Natural killer cell (primary cell): ENCODE results near the gene CHAD. TPM values are rescaled to one million over a fixed set of nuclear protein-coding genes. Genes with fewer than 3 reads are reported as not detected.

Experiments used
- ATAC-seq, 3 donors: fragments of 150-1000 bp in 2 of 3; fragments of 200-7000 bp in 1 of 3; cut with Tn5 transposase; 1 replicate in 1 of 3; 2 replicates in 2 of 3; pipeline ENCODE4 v1.10.0; 2021; ENCODE audit warnings: mild to moderate bottlenecking in 2 of 3, moderate library complexity in 2 of 3
- DNase-seq, 2 donors: peaks; one replicate each; pipeline versions ENCODE4 v3.0.0 to v3.0.0-alpha.2; 2013 to 2021; ENCODE audit warnings: mixed read lengths in 1 of 2
- H3K27ac ChIP-seq: one replicate; pipeline ENCODE4 v1.5.1; 2013; ENCODE audit warnings: mild to moderate bottlenecking, low read length
- H3K27me3 ChIP-seq: one replicate; pipeline ENCODE4 v1.6.1; 2013; ENCODE audit warnings: low read length; ENCODE audit not compliant: control insufficient read depth, insufficient read depth
- H3K36me3 ChIP-seq: one replicate; pipeline ENCODE4 v1.6.1; 2013; ENCODE audit warnings: low read length; ENCODE audit not compliant: control insufficient read depth, insufficient read depth
- H3K4me1 ChIP-seq: one replicate; pipeline ENCODE4 v1.6.1; 2013; ENCODE audit warnings: low read length; ENCODE audit not compliant: control insufficient read depth, insufficient read depth
- H3K4me3 ChIP-seq: one replicate; pipeline ENCODE4 v1.5.1; 2013; ENCODE audit warnings: low read length
- H3K9me3 ChIP-seq: one replicate; pipeline ENCODE4 v1.6.1; 2013; ENCODE audit warnings: low read length; ENCODE audit not compliant: control insufficient read depth, insufficient read depth
- H3K27ac Mint-ChIP-seq, 2 donors: one replicate each; pipeline ENCODE4 v1.8.0; 2022; ENCODE audit warnings: mild to moderate bottlenecking in 2 of 2, mixed read lengths in 2 of 2, moderate library complexity in 1 of 2
- H3K27me3 Mint-ChIP-seq, 2 donors: one replicate each; pipeline ENCODE4 v1.8.0; 2022; ENCODE audit warnings: low read depth in 2 of 2, mixed read lengths in 2 of 2
- H3K36me3 Mint-ChIP-seq: one replicate; pipeline ENCODE4 v1.8.0; 2022; ENCODE audit warnings: mixed read lengths
- H3K4me1 Mint-ChIP-seq, 2 donors: one replicate each; pipeline ENCODE4 v1.8.0; 2022; ENCODE audit warnings: mixed read lengths in 2 of 2
- H3K4me3 Mint-ChIP-seq: one replicate; pipeline ENCODE4 v1.8.0; 2022; ENCODE audit warnings: mild to moderate bottlenecking, moderate library complexity, mixed read lengths
- H3K9me3 Mint-ChIP-seq, 2 donors: one replicate each; pipeline ENCODE4 v1.8.0; 2022; ENCODE audit warnings: mixed read lengths in 2 of 2
- WGBS: methylation state at CpG from one replicate; pipeline ENCODE4 v1.1.7; 2013; ENCODE audit warnings: missing lambda C conversion rate; ENCODE audit not compliant: insufficient coverage; 5-methylcytosine and 5-hydroxymethylcytosine counted together
- intact Hi-C: fragments of 100-400 bp; cut with micrococcal nuclease; formaldehyde crosslinking; loops from one replicate; pipeline ENCODE4 v1.14.2; 2022
- total RNA-seq, 4 donors: library from RNA; stranded (reverse); fragments of 120-200 nt in 1 of 4; gene quantifications; one replicate each; pipeline versions ENCODE4 v1.2.3 to v1.2.4, GENCODE V29; 2013 to 2022
- TF ChIP-seq, protein P1 (sequence below): fragments of 200-600 bp; IDR thresholded peaks from one replicate; pipeline ENCODE4 v1.8.0; 2022; ENCODE audit warnings: antibody characterized with exemption

The CHAD gene
- total RNA-seq, 3 donors from 2014 or later (not counting 1 experiment from before 2014, with no cell fraction given), result 0.60 TPM; not detected in 2

DNA sequence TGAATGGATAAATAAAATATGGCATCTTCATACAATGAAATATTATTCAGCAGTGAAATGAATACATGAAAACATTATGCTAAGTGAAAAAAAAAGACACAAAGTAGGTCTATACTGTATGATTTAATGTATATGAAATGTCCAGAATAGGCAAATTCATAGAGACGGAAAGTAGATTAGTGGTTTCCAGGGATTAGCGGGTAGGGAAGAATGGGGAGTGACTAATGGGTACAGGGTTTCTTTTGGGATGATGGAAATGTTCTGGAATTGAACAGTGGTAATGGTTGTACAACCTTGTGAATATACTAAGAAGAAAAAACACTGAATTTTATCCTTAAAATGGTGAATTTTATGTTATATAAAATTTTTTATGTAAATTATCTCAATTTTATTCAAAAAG, 31.0 kb upstream of the CHAD start:
- ATAC-seq (no peak), DNase-seq (no peak)
- H3K4me1 ChIP-seq, result no peaks in the 10 kb centered on the region
- H3K36me3 Mint-ChIP-seq, result no peaks in the 10 kb centered on the region
- H3K9me3 Mint-ChIP-seq, result no peaks in the 10 kb centered on the region
- H3K27ac Mint-ChIP-seq, result no peak overlapping the region
- peaks cover 0 to 8% of the 10 kb centered on the region in 2 donors for H3K27me3 Mint-ChIP-seq
- intact Hi-C loops, result no loop called here
- H3K36me3 ChIP-seq, result no peaks in the 10 kb centered on the region
- no peak overlapping the region for H3K4me3 ChIP-seq
- WGBS, result 93% methylated on average over 2 of the region's 2 CpGs
- no peaks in the 10 kb centered on the region for H3K27me3 ChIP-seq
- TF ChIP-seq, protein P1, sequence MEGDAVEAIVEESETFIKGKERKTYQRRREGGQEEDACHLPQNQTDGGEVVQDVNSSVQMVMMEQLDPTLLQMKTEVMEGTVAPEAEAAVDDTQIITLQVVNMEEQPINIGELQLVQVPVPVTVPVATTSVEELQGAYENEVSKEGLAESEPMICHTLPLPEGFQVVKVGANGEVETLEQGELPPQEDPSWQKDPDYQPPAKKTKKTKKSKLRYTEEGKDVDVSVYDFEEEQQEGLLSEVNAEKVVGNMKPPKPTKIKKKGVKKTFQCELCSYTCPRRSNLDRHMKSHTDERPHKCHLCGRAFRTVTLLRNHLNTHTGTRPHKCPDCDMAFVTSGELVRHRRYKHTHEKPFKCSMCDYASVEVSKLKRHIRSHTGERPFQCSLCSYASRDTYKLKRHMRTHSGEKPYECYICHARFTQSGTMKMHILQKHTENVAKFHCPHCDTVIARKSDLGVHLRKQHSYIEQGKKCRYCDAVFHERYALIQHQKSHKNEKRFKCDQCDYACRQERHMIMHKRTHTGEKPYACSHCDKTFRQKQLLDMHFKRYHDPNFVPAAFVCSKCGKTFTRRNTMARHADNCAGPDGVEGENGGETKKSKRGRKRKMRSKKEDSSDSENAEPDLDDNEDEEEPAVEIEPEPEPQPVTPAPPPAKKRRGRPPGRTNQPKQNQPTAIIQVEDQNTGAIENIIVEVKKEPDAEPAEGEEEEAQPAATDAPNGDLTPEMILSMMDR, result no peak
- H3K4me1 Mint-ChIP-seq, result peaks cover 0 to 4% of the 10 kb centered on the region in 2 donors
- no peaks in the 10 kb centered on the region for H3K9me3 ChIP-seq
- H3K4me3 Mint-ChIP-seq, result no peak overlapping the region
- no peak overlapping the region for H3K27ac ChIP-seq

DNA sequence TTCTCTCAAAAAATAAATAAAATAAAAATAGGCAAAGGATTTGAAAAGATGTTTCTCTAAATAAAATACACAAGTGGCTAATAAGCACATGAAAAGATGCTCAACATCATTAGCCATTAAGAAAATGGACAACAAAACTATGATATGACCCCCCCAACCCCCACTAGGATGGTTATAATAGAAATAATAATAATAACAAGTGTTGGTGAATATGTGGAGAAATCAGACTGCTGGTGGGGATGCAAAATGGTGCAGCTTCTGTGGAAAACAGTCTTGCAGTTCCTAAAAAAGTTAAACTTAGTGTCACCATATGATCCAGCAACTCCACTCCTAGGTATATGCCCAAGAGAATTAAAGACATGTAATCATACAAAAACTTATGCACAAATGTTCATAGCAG, 30.6 kb upstream of the CHAD start:
- Mint-ChIP-seq H3K4me1 (peaks cover 0 to 4% of the 10 kb centered on the region in 2 donors), H3K36me3 (no peaks in the 10 kb centered on the region), H3K27ac (no peak overlapping the region), H3K27me3 (peaks cover 0 to 8% of the 10 kb centered on the region in 2 donors), H3K4me3 (no peak overlapping the region), H3K9me3 (no peaks in the 10 kb centered on the region)
- no peaks in the 10 kb centered on the region for H3K36me3 ChIP-seq
- H3K4me1 ChIP-seq, result no peaks in the 10 kb centered on the region
- no peak overlapping the region for H3K4me3 ChIP-seq
- DNase-seq (no peak), ATAC-seq (no peak)
- no peak overlapping the region for H3K27ac ChIP-seq
- intact Hi-C loops, result no loop called here
- no peaks in the 10 kb centered on the region for H3K27me3 ChIP-seq
- TF ChIP-seq, protein P1, result no peak
- H3K9me3 ChIP-seq, result no peaks in the 10 kb centered on the region

DNA sequence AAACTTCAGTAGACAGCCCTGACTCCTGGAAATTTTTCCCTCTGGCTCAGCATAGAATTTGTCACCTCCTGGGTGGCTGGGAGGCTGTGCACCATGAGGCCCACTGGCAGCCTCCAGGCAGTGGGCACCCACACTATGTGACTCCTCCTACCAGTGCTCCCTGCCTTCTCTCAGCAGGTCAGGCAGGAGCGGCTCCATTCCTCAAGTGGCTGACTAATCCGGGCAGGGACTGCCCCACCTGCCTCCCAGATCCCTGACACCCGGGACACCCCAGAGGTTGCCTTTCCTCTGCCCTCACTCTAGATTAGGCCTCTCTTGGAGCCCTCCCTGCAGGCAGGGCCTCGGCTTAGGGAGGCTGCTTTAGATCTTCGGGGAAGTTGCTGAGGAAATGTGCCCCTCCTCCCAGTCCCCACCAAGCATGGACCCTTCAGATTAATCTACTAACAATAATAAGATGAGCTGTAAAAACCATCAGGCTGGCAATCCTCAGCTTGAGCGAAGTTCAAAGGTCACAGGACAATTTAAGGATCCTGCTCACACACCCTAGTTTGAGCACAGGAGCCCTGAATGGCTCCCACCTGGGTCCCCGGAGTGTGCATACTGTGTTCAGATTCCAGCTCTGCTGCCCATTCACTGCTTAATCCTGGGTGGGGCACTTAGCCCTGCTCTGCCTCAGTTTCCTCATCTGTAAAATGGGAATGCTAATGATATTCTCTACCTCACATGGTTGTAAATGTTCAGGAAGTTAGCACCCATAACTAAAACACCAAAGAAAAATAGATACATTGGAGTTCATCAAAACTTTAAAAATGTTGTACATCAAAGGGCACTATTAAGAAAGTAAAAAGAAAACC, 29.6 kb upstream of the CHAD start:
- H3K27ac ChIP-seq, result no peak overlapping the region
- 74% methylated on average over 7 of the region's 7 CpGs for WGBS
- no peaks in the 10 kb centered on the region for H3K4me1 ChIP-seq
- H3K36me3 ChIP-seq, result no peaks in the 10 kb centered on the region
- DNase-seq, result no peak
- H3K27me3 ChIP-seq, result no peaks in the 10 kb centered on the region
- Mint-ChIP-seq H3K27me3 (peaks cover 0 to 2% of the 10 kb centered on the region in 2 donors), H3K4me3 (no peak overlapping the region), H3K27ac (no peak overlapping the region), H3K4me1 (no peaks in the 10 kb centered on the region), H3K9me3 (no peaks in the 10 kb centered on the region), H3K36me3 (no peaks in the 10 kb centered on the region)
- H3K9me3 ChIP-seq, result no peaks in the 10 kb centered on the region
- intact Hi-C loops, result no loop called here
- no peak overlapping the region for H3K4me3 ChIP-seq
- TF ChIP-seq, protein P1, result no peak
- ATAC-seq, result no peak

DNA sequence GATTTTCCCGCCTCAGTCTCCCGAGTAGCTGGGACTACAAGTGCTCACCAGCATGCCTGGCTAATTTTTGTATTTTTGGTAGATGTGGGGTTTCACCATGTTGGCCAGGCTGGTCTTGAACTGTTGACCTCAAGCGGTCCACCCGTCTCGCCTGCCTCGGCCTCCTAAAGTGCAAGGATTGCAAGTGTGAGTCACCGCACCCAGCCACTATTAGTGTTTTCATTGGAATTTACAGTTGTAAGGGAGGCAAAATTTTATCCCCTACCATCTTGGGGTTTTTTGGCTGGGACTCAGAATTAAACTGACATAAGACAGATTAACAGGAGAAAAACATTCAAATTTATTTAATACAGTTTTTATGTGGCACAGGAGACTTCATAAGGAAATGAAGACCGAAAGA, 27.2 kb upstream of the CHAD start:
- Histone ChIP-seq H3K27ac (no peak overlapping the region), H3K36me3 (no peaks in the 10 kb centered on the region), H3K27me3 (no peaks in the 10 kb centered on the region), H3K4me3 (no peak overlapping the region), H3K4me1 (no peaks in the 10 kb centered on the region), H3K9me3 (no peaks in the 10 kb centered on the region)
- DNase-seq, result no peak
- Mint-ChIP-seq H3K27ac (no peak overlapping the region), H3K4me3 (no peak overlapping the region), H3K27me3 (peaks cover 0 to 2% of the 10 kb centered on the region in 2 donors), H3K9me3 (no peaks in the 10 kb centered on the region), H3K36me3 (no peaks in the 10 kb centered on the region), H3K4me1 (no peaks in the 10 kb centered on the region)
- no peak for ATAC-seq
- TF ChIP-seq, protein P1, result no peak
- intact Hi-C loops, result no loop called here
- whole genome bisulfite sequencing, result 91% methylated on average over 7 of the region's 8 CpGs
